ENCODE measurements around the gene RHOG.
"Not testable (repeated sequence)": the region's sequence is repeated elsewhere in the genome, so short reads cannot be mapped to it uniquely, and the experiment has no call there.

Gene RHOG

GRCh38 chr11:3840870-3841425 is at the start of gene RHOG:
RHOG (minus strand) TSS chr11:3840959; CDS start chr11:3828138, 12,821 bp downstream.
- DNase-seq (ENCODE audit: low read depth in 1 of 2, low spot score in 1 of 2): no peak

GRCh38 chr11:3890014-3890413 is 49.3 kb upstream of the RHOG start:
- DNase-seq (ENCODE audit: low read depth in 1 of 2, low spot score in 1 of 2): no peak

GRCh38 chr11:3888876-3889275 is 48.1 kb upstream of the RHOG start:
- no peak for DNase-seq (ENCODE audit: low read depth in 1 of 2, low spot score in 1 of 2)

- DNase-seq (ENCODE audit: low read depth in 1 of 2, low spot score in 1 of 2): no peak
Measured at GRCh38 chr11:3886985-3887384, 46.2 kb upstream of the RHOG start.

- DNase-seq (ENCODE audit: low read depth in 1 of 2, low spot score in 1 of 2): no peak
Measured at GRCh38 chr11:3885855-3886254, 45.1 kb upstream of the RHOG start.

- DNase-seq (ENCODE audit: low read depth in 1 of 2, low spot score in 1 of 2): no peak
Measured at GRCh38 chr11:3882655-3883054, 41.9 kb upstream of the RHOG start.

- no peak for DNase-seq (ENCODE audit: low read depth in 1 of 2, low spot score in 1 of 2)
Measured at GRCh38 chr11:3880724-3881123, 40.0 kb upstream of the RHOG start.

- no peak for DNase-seq (ENCODE audit: low read depth in 1 of 2, low spot score in 1 of 2)
Measured at GRCh38 chr11:3879967-3880542, 39.3 kb upstream of the RHOG start.

GRCh38 chr11:3879216-3879966 is 38.6 kb upstream of the RHOG start:
- DNase-seq (ENCODE audit: low read depth in 1 of 2, low spot score in 1 of 2): no peak

- no peak for DNase-seq (ENCODE audit: low read depth in 1 of 2, low spot score in 1 of 2)
Measured at GRCh38 chr11:3878258-3878584, 37.5 kb upstream of the RHOG start.

GRCh38 chr11:3877364-3878257 is 36.9 kb upstream of the RHOG start:
- DNase-seq (ENCODE audit: low read depth in 1 of 2, low spot score in 1 of 2): no peak

GRCh38 chr11:3876613-3877012 is 35.9 kb upstream of the RHOG start:
- no peak for DNase-seq (ENCODE audit: low read depth in 1 of 2, low spot score in 1 of 2)

- no peak for DNase-seq (ENCODE audit: low read depth in 1 of 2, low spot score in 1 of 2)
Measured at GRCh38 chr11:3873712-3874349, 33.1 kb upstream of the RHOG start.

- no peak for DNase-seq (ENCODE audit: low read depth in 1 of 2, low spot score in 1 of 2)
Measured at GRCh38 chr11:3867209-3868091, 26.7 kb upstream of the RHOG start.

- no peak for DNase-seq (ENCODE audit: low read depth in 1 of 2, low spot score in 1 of 2)
Measured at GRCh38 chr11:3866836-3867208, 26.1 kb upstream of the RHOG start.

- no peak for DNase-seq (ENCODE audit: low read depth in 1 of 2, low spot score in 1 of 2)
Measured at GRCh38 chr11:3866206-3866605, 25.4 kb upstream of the RHOG start.

- no peak for DNase-seq (ENCODE audit: low read depth in 1 of 2, low spot score in 1 of 2)
Measured at GRCh38 chr11:3865388-3866193, 24.8 kb upstream of the RHOG start.

GRCh38 chr11:3861683-3862082 is 20.9 kb upstream of the RHOG start:
- no peak for DNase-seq (ENCODE audit: low read depth in 1 of 2, low spot score in 1 of 2)

GRCh38 chr11:3860898-3861393 is 20.2 kb upstream of the RHOG start:
- DNase-seq (ENCODE audit: low read depth in 1 of 2, low spot score in 1 of 2): not testable (repeated sequence)
